A549 (cell line): ENCODE data around the gene TNS3. TPM values are rescaled to one million over a fixed set of nuclear protein-coding genes. Genes with fewer than 3 reads are reported as not detected.

Experiments
- ATAC-seq, 2 experiments: fragments of 200-7000 bp in 1 of 2; fragments of >200 bp in 1 of 2; cut with Nextera tagmentation in 1 of 2; cut with Tn5 transposase in 1 of 2; 3 replicates each; pipeline versions ENCODE4 v1.8.0 to v1.9.1; 2018 to 2020; ENCODE audit warnings: mild to moderate bottlenecking in 1 of 2, moderate library complexity in 1 of 2
- CTCF ChIA-PET: fragments of 300-600 bp; sonication (Branson Sonifier 250); formaldehyde crosslinking; extraction: SDS; loops from one replicate; lab custom pipeline; 2021; ENCODE audit warnings: antibody characterized with exemption, inconsistent platforms; lab: Yijun Ruan, JAX
- POLR2A ChIA-PET: fragments of 350-600 bp; formaldehyde crosslinking; extraction: SDS; loops from one replicate; lab custom pipeline; 2021; ENCODE audit warnings: antibody characterized with exemption, inconsistent platforms; lab: Yijun Ruan, JAX
- DNase-seq, 2 experiments: peaks; one replicate each; pipeline versions ENCODE4 v3.0.0 to v3.0.0-alpha.2; 2011 to 2016; ENCODE audit warnings: low read depth in 1 of 2, low spot score in 1 of 2
- FAIRE-seq: peaks from 2 replicates; lab custom pipeline; 2011; peaks lifted over from hg19 to GRCh38; lab: Jason Lieb, UNC
- H3K27ac ChIP-seq, 2 experiments: fragments of >200 bp; sonication (Bioruptor Twin); formaldehyde crosslinking; 3 replicates each; pipeline ENCODE4 v1.5.1; 2016 to 2017
- H3K4me1 ChIP-seq: fragments of >200 bp; sonication (Bioruptor Twin); formaldehyde crosslinking; 3 replicates; pipeline ENCODE4 v1.6.1; 2016
- H3K4me2 ChIP-seq: fragments of >200 bp; sonication (Bioruptor Twin); formaldehyde crosslinking; 3 replicates; pipeline ENCODE4 v1.6.1; 2016
- H3K4me3 ChIP-seq: fragments of >200 bp; sonication (Bioruptor Twin); formaldehyde crosslinking; 3 replicates; pipeline ENCODE4 v1.5.1; 2016
- H3K9me3 ChIP-seq: fragments of >200 bp; sonication (Bioruptor Twin); formaldehyde crosslinking; 3 replicates; pipeline ENCODE4 v1.6.1; 2016
- CBX2 ChIP-seq: fragments of 200-600 bp; sonication (generic); IDR thresholded peaks from 2 replicates; pipeline ENCODE4 v1.6.1; 2016; ENCODE audit warnings: low read depth, mild to moderate bottlenecking, borderline replicate concordance
- CBX8 ChIP-seq: fragments of 200-600 bp; sonication (generic); IDR thresholded peaks from 2 replicates; pipeline ENCODE4 v1.6.1; 2016
- CHD2 ChIP-seq: fragments of 150-350 bp; IDR thresholded peaks from 2 replicates; pipeline ENCODE4 v1.6.1; 2014; ENCODE audit warnings: low read length; ENCODE audit not compliant: partially characterized antibody
- HOXA7 ChIP-seq: fragments of 250-450 bp; sonication (Bioruptor Pico); IDR thresholded peaks from 2 replicates; pipeline ENCODE4 v1.5.0; 2020; ENCODE audit warnings: mild to moderate bottlenecking, moderate library complexity
- HOXB13 ChIP-seq: fragments of 250-450 bp; sonication (Bioruptor Pico); IDR thresholded peaks from 2 replicates; pipeline ENCODE4 v1.5.0; 2020; ENCODE audit warnings: low read depth, mild to moderate bottlenecking, moderate library complexity
- KDM1A ChIP-seq: fragments of 200-600 bp; sonication (generic); IDR thresholded peaks from 2 replicates; pipeline ENCODE4 v1.6.1; 2016; ENCODE audit warnings: low read depth, mild to moderate bottlenecking
- MAZ ChIP-seq: fragments of 150-350 bp; IDR thresholded peaks from 2 replicates; pipeline ENCODE4 v1.6.1; 2014; ENCODE audit warnings: antibody characterized with exemption, low read depth, low read length, borderline replicate concordance
- POLR2AphosphoS2 ChIP-seq: conservative IDR thresholded peaks from 2 replicates; pipeline ENCODE4 v1.6.1; 2012; ENCODE audit warnings: low read length, improper control_type of control experiment, inconsistent platforms
- RNF2 ChIP-seq: fragments of 200-600 bp; sonication (generic); IDR thresholded peaks from 2 replicates; pipeline ENCODE4 v1.6.1; 2016; ENCODE audit warnings: low read depth, mild to moderate bottlenecking, antibody characterized with exemption, moderate library complexity, borderline replicate concordance
- SREBF2 ChIP-seq: fragments of 450-650 bp; IDR thresholded peaks from 2 replicates; pipeline ENCODE4 v1.6.1; 2014; ENCODE audit warnings: mild to moderate bottlenecking, moderate library complexity
- TP53 ChIP-seq: fragments of 250-450 bp; sonication (Bioruptor Pico); IDR thresholded peaks from 2 replicates; pipeline ENCODE4 v1.5.0; 2021; ENCODE audit warnings: mild to moderate bottlenecking, moderate library complexity
- USF2 ChIP-seq: fragments of 450-650 bp; IDR thresholded peaks from 2 replicates; pipeline ENCODE4 v1.6.1; 2014; ENCODE audit warnings: antibody characterized with exemption
- ZNF302 ChIP-seq: fragments of 250-450 bp; sonication (Bioruptor Pico); IDR thresholded peaks from 2 replicates; pipeline ENCODE4 v1.9.0; 2021; ENCODE audit warnings: inconsistent platforms, mild to moderate bottlenecking, moderate library complexity
- WGBS: methylation state at CpG from one replicate; pipeline ENCODE4 v1.1.6; 2017; ENCODE audit errors: missing lambda C conversion rate; 5-methylcytosine and 5-hydroxymethylcytosine counted together
- polyA plus RNA-seq, 4 experiments: library from polyadenylated mRNA; depleted of rRNA in 3 of 4; stranded (reverse); fragments of >200 nt; fragmentation: RNase III in 1 of 4; extraction: RNeasy Plus Mini Kit Qiagen cat#74134 plus additional on column Dnase treatment in 1 of 4; gene quantifications; 2 replicates in 3 of 4; 3 replicates in 1 of 4; pipeline ENCODE4 v1.2.3, GENCODE V29; 2011 to 2017

Gene TNS3
- polyA plus RNA-seq, 2 of the 4 experiments (the other 2 are of a cell fraction): 107 to 134 TPM

DNA sequence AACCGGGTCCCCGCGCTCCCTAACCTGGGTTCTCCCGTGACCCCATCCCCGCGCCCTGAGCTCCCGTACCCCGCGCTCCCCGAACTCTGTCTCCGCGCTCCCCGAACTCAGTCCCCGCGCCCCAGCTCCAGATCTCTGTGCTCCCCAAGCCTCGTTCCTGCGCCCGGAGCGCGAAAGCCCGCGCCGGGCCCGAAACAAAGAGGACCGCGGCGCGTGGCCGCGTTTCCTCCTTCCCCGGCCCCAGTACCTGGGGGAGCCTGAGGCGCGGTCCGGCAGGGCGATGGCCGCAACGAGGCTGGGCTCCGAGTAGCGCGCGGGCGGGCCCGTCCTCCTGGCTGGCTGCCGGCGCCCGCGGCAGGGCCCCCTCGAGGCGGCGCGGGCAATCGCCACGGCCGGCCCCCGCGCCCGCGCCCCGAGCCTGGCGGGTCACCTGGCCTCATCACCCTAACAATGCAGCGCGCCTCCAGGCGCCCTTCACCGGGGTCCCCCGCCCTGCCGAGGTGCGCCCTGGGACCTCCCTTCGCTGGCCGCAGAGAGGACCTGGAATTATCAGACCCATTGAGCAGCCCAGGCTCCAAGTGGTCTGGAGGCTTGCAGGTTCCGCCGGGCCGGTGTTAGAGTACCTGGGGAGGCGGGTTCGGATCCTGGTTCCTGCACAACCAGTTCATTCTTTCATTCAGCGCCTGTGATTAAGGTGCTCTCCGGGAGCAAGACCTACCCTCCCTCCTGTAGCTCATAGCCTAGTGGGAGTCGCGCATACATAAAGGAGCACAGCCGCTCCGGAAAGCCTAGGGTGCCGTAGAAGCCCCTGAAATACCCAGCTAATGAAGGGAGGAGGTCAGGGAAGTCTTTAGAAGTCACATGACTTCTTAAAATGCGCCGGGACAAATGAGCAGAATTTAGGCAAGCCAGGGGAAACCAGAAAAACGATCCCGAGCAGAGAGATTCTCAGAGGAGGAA lies at the start of gene TNS3 (continued):
- TF ChIP-seq USF2: peak; percentile 27; the same call in 1 of the 2 replicates

DNA sequence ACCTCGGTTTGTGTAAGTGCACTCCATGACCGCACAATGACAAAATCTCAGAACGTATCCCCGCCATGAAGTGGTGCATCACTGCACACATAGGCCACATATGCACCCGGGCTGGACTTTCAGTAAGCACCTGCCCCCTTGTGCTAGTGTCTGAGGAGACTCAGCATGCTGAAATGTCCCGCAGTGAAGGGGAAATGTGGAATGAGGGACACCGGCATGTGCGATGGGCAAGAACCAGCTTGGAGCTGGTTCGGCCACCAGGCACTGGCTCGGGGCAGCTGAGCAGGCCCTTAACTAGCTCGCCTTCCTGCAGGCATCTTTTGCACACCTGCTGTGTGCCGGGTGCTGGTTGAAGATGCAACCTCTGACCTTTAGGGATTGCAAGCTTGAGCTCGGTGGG lies 49.8 kb upstream of the TNS3 start:
- peaks cover 38% of the 10 kb centered on the region for H3K4me1 ChIP-seq
- TF ChIP-seq HOXB13 (CRISPR knock-in tag) (0 out of 2 replicates have a peak, but pooled peaks have one; percentile 17), HOXA7 (CRISPR knock-in tag) (no peak), CBX2 (no peak), RNF2 (no peak), TP53 (CRISPR knock-in tag) (no peak)
- DNase-seq (no peak), ATAC-seq (no peak), FAIRE-seq (no peak)
- ChIA-PET CTCF (interaction anchor here (1.8 to 3.6 kb wide), 2 partner anchors 12 to 17 kb away, joined by 4 to 13 read pairs; no protein-coding TSS in a partner anchor), POLR2A (interaction anchor here (1.3 kb wide), 1 partner anchor 20 kb away, joined by 4 read pairs; no protein-coding TSS in a partner anchor)
- 90% methylated on average over 13 of the region's 13 CpGs for WGBS
- no peaks in the 10 kb centered on the region for H3K9me3 ChIP-seq
- no peak overlapping the region for H3K4me3 ChIP-seq
- H3K27ac ChIP-seq: peak overlapping the region; percentile 49 to 89; a peak in 4 of 6 replicates
- H3K4me2 ChIP-seq: no peak overlapping the region

GRCh38 chr7:47627580-47628283 lies 45.8 kb upstream of the TNS3 start:
- CTCF ChIA-PET: interaction anchor here (1.0 to 2.3 kb wide), 4 partner anchors 10 to 26 kb away, joined by 3 to 6 read pairs (median 4); no protein-coding TSS in a partner anchor
- POLR2A ChIA-PET: no interaction called here
- TF ChIP-seq CBX2: no peak
- Histone ChIP-seq H3K27ac (peak overlapping the region; percentile 37 to 76; a peak in 4 of 6 replicates), H3K4me2 (no peak overlapping the region), H3K9me3 (no peaks in the 10 kb centered on the region), H3K4me3 (no peak overlapping the region), H3K4me1 (peaks cover 31% of the 10 kb centered on the region)
- ATAC-seq (no peak), DNase-seq (no peak), FAIRE-seq (no peak)
- WGBS: 91% methylated on average over 7 of the region's 7 CpGs

- Histone ChIP-seq H3K9me3 (no peaks in the 10 kb centered on the region), H3K4me1 (peaks cover 30% of the 10 kb centered on the region), H3K4me2 (peak overlapping the region; percentile 32; the same call in 2 of the 3 replicates), H3K27ac (peak overlapping the region; percentile 41 to 76; a peak in 5 of 6 replicates), H3K4me3 (no peak overlapping the region)
- ATAC-seq (peak in 1 of 2 experiments; percentile 22; a peak in 1 of 6 replicates), FAIRE-seq (no peak), DNase-seq (no peak)
- WGBS: 77% methylated on average over 10 of the region's 10 CpGs
- ChIA-PET POLR2A (interaction anchor here (0.9 kb wide), 1 partner anchor 9 kb away, joined by 4 read pairs; no protein-coding TSS in a partner anchor), CTCF (interaction anchor here (0.6 to 2.2 kb wide), 3 partner anchors 9 to 15 kb away, joined by 3 to 6 read pairs (median 3); no protein-coding TSS in a partner anchor)
- TF ChIP-seq CHD2 (no peak), ZNF302 (CRISPR knock-in tag) (no peak), CBX8 (no peak), KDM1A (no peak), POLR2AphosphoS2 (no peak), SREBF2 (no peak), MAZ (no peak)
Observed at GRCh38 chr7:47625861-47626715, 44.2 kb upstream of the TNS3 start.
